PC-9 (cell line): ENCODE data around the gene FOXG1.

Experiments used
- EZH2 ChIP-seq: fragments of 200-600 bp; sonication (generic); IDR thresholded peaks from 2 replicates; pipeline ENCODE4 v1.8.0; 2017; ENCODE audit warnings: antibody characterized with exemption, low read depth
- TF ChIP-seq, protein P1 (sequence below): fragments of 200-600 bp; sonication (generic); conservative IDR thresholded peaks from 2 replicates; pipeline ENCODE4 v1.6.1; 2017; ENCODE audit warnings: mixed run types, antibody characterized with exemption, mild to moderate bottlenecking, moderate library complexity

DNA sequence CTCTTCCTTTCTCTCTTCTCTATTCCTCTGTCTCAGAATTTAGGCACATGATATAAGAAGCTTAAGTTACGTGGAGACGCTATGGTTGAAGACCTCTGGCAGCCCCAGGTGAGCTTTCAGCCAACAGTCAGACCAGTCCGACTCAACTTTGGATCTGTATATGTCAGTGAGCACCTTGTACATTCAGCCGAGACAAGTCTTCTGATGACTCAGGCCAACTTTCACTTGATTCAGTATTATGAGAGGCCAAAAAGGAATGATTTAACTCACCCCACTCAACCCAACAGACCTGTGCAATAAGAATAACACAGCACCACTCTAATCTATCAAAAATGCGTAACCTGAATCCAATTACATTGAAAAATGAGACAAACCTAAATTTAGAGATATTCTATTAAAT is 47.5 kb upstream of the FOXG1 start:
- TF ChIP-seq, protein P1, sequence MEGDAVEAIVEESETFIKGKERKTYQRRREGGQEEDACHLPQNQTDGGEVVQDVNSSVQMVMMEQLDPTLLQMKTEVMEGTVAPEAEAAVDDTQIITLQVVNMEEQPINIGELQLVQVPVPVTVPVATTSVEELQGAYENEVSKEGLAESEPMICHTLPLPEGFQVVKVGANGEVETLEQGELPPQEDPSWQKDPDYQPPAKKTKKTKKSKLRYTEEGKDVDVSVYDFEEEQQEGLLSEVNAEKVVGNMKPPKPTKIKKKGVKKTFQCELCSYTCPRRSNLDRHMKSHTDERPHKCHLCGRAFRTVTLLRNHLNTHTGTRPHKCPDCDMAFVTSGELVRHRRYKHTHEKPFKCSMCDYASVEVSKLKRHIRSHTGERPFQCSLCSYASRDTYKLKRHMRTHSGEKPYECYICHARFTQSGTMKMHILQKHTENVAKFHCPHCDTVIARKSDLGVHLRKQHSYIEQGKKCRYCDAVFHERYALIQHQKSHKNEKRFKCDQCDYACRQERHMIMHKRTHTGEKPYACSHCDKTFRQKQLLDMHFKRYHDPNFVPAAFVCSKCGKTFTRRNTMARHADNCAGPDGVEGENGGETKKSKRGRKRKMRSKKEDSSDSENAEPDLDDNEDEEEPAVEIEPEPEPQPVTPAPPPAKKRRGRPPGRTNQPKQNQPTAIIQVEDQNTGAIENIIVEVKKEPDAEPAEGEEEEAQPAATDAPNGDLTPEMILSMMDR: no peak
- TF ChIP-seq EZH2: no peak
